HEK293T (cell line): ENCODE data around the gene SPOPL.

Source experiments
- ARNT ChIP-seq: fragments of 450-650 bp; IDR thresholded peaks from 2 replicates; pipeline ENCODE4 v1.6.1; 2017; ENCODE audit warnings: mild to moderate bottlenecking
- ELF4 ChIP-seq: fragments of 450-650 bp; IDR thresholded peaks from 2 replicates; pipeline ENCODE4 v1.6.1; 2017; ENCODE audit warnings: antibody characterized with exemption
- HDGF ChIP-seq: fragments of 450-650 bp; IDR thresholded peaks from 2 replicates; pipeline ENCODE4 v1.6.1; 2017; ENCODE audit warnings: antibody characterized with exemption, borderline replicate concordance
- TARDBP ChIP-seq: fragments of 450-650 bp; IDR thresholded peaks from 2 replicates; pipeline ENCODE4 v1.6.1; 2016

DNA sequence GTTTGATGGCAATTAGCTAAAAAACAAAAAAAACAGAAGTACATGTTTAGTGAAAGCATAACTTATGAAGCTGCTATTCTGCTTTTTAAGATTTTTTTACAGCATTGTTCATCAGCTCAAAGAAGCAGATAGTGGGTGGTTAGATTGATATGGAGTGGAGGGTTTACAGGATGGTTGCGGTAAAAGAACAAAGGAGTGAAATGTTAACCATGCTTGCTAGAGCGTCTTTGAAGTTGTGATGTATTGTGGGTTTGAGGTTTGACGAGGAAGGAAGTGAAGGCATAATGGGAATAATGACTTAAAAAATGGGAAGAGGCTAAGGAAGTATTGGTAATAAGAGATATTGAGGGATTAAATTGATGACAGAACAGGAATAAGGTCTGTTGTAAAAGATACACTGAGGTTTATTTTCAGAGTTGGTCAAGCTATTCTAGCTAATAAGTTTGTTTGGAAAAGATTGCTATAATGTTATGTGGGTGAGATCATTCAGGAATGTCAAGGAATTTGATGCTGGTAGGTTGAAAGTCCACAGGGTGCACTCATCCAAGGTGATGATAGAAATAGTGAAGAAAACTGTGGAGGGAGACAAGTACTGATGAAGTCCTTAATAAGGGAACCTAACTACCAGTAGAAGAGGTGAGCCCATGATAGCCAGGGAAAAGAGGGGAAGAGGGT is 14.6 kb downstream of the SPOPL start:
- TF ChIP-seq ELF4 (no peak), ARNT (no peak), HDGF (no peak), TARDBP (no peak)
